Stimulated activated CD8-positive, alpha-beta memory T cell treated with anti-CD3 and anti-CD28 coated beads, Interleukin-2, amount 100 ng/mL, for 1 hour (primary cell): ENCODE data around the gene SEM1.
"Not testable (repeated sequence)": the region's sequence is repeated elsewhere in the genome, so short reads cannot be mapped to it uniquely, and the experiment has no call there.

Experiments
- DNase-seq, 2 donors: peaks; one replicate each; pipeline ENCODE4 v3.0.0-alpha.2; 2020; ENCODE audit warnings: low read depth in 2 of 2

SEM1 gene

DNA sequence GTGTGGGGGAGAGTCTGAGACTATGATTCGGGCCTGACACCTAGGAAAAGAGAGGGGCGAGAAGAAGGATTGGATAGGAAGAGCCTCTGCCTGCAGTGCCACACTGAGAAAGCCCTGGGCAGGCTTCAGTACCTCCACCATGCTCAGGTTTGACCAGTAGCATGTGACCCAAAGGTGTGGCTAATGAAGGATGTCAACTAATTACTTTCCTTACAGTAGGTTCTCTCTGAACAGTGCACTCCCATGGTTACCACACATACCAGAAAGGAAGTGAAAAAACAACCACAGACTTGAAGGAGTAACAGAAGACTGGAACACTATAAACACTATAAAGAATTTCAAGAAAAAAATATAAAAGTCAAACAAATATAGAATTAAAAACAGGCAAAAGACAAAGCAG lies 46.2 kb downstream of the SEM1 start:
- no peak for DNase-seq

DNA sequence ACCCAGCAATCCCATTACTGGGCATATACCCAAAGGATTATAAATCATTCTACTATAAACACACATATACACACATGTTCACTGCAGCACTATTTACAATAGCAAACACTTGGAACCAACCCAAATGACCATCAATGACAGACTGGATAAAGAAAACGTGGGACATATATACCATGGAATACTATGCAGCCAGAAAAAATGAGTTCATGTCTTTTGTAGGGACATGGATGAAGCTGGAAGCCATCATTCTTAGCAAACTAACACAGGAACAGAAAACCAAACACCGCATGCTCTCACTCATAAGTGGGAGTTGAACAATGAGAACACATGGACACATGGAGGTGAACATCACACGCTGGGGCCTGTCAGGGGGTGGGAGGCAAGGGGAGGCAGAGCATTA lies 47.5 kb downstream of the SEM1 start:
- not testable (repeated sequence) for DNase-seq

DNA sequence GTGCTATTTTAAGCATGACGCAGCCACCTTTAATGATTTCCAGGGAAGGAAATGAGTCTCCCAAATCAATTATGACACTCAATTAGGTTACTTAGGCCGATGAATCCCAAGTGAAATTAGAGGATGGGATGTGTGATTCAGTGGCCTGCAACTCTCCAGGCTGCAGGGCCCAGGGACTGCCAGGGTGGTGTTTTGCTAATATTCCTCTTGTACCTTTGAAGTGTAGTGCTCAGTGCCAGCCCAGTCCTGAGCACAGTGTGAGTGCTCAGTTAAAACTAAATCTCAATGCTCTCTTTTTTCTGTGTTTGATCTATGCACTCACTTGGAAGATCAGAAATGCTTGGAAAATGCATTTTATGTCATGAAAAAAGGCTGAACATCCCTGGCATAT lies 51.6 kb downstream of the SEM1 start:
- no peak for DNase-seq

DNA sequence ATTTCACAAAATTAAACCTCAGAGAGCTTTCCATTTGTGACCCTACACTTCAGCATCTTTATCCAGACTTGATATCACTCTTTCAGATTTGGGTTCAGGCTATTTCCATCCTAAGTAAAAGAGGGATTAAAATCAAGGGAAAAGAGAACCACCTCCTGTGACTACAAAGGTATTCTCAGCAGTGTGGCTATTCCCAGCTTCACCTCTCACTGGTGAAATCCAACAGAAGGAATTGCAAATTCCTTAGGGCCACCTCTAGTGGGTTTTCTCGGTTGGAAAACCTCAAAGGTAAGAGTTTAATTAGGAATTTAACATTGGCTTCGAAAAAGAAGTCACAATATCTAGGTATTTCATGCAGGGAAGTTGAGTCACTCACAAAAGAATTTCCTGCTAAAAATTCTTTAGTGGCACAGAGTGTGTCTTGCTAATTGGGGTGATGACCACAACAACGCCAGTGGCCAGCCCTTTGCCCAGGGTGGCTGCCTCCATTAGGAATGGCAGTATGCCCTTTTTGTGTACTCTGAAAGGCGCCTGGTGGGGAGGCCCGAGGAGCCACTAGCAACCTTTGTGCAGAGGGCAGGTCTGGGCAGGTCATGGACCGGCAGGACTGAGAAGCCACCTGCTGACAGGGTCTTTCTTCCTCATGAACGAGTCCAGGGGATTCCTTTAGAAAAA lies 52.2 kb downstream of the SEM1 start:
- DNase-seq: no peak

DNA sequence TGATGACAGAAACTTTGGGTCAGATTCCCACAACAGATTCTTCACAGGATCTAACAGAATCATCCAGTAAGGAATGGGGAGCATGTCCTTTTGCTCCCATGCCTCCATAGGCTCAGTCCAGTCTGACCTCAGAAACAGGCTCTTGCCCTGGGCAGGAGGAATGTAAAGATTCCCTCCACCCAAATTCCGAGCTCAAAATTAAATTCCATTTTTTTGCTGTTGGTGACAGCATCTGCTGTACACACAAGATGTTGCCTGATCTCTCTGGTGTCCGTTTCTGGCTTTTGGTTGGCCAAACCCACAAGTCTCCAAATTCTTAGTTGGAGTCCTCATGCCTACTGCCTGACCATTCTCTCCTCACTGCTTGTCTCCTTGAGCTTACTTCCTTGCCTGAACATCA lies 53.7 kb downstream of the SEM1 start:
- DNase-seq: no peak

DNA sequence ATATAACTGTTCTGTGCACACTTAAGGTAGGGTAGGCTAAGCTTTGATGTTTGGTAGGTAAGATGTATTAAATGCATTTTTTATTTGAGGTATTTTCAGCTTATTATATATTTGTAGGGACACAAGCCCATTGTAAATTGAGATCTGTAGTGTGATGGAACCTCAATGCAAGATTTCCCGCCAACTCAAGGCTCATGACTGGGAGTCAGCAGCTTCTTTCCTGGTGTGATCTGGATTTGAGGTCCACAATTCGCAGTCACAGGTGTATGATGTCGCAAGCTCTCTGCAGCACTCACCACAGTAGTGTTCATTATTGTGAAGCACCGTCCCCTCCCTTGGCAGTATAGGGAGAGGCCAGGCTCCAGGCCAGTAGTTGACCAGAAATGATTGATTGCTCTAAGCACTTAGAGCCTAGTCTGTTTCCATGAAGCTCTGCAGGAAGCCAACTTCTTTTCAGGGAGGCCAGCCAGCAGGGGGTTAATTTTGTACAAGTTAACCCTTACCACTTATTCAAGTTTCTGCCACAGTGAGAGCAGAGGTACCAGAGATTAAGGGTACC lies 54.9 kb downstream of the SEM1 start:
- DNase-seq: no peak

GRCh38 chr7:96649981-96650380 lies 59.7 kb downstream of the SEM1 start:
- no peak for DNase-seq

GRCh38 chr7:96648784-96649183 lies 60.9 kb downstream of the SEM1 start:
- no peak for DNase-seq

GRCh38 chr7:96647733-96648132 lies 61.9 kb downstream of the SEM1 start:
- DNase-seq: no peak

DNA sequence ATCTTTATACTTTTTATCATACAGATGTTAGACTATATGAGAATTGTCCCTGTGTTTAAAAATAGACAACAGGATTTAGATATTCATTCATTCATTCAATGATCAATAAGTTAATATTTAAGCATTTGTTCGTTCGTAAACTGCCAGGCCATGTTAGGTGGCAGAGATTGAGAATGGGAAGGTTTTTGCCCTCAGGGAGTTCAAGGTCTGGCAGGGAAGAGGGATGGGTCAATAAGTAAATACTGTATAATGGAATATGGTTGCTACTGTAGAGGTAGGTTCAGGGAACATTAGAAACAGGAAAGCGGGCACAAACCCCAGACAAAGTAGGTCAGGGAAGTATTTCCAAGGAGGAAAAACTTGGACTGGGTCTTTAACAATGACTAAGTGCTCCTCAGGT lies 64.6 kb downstream of the SEM1 start:
- DNase-seq: no peak

DNA sequence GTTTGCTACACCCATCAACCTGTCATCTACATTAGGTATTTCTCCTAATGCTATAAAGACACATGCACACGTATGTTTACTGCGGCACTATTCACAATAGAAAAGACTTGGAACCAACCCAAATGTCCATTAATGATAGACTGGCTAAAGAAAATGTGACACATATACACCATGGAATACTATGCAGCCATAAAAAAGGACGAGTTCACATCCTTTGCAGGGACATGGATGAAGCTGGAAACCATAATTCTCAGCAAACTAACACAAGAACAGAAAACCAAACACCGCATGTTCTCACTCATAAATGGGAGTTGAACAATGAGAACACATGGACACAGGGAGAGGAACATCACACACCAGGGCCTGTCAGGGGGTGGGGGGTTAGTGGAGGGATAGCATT lies 66.2 kb downstream of the SEM1 start:
- not testable (repeated sequence) for DNase-seq

- DNase-seq: no peak
Observed at GRCh38 chr7:96640054-96640453, 69.6 kb downstream of the SEM1 start.
